ENCODE data around the gene MAT1A.
"Not testable (repeated sequence)": the region's sequence is repeated elsewhere in the genome, so short reads cannot be mapped to it uniquely, and the experiment has no call there.

- TF ChIP-seq CTCF (IDR thresholded peaks at IDR 0.05; ENCODE audit: insufficient read depth, low read depth, low read length); EZH2 (IDR thresholded peaks at IDR 0.05; ENCODE audit: insufficient read depth, low read length): not testable (repeated sequence)
Observed at GRCh38 chr10:80244371-80244770, 45.1 kb downstream of the MAT1A start.
